Gastrocnemius medialis (tissue), 4 donors: Measurements from ENCODE around the gene ENHO.

Experiments used
- CTCF ChIP-seq, 5 experiments: fragments of 450-650 bp in 3 of 5; fragments of 200-600 bp in 2 of 5; sonication (generic) in 2 of 5; IDR thresholded peaks in 4 of 5; conservative IDR thresholded peaks in 1 of 5; 1 replicate in 4 of 5; 2 replicates in 1 of 5; pipeline ENCODE4 v1.5.1; 2016 to 2019; ENCODE audit warnings: antibody characterized with exemption in 5 of 5, mild to moderate bottlenecking in 3 of 5, moderate library complexity in 3 of 5
- POLR2A ChIP-seq, 2 donors: fragments of 450-650 bp; IDR thresholded peaks; one replicate each; pipeline ENCODE4 v1.6.1; 2017; ENCODE audit warnings: antibody characterized with exemption in 2 of 2, mild to moderate bottlenecking in 2 of 2, moderate library complexity in 2 of 2

- TF ChIP-seq CTCF (IDR thresholded peaks at IDR 0.05 in 4 of 5, conservative IDR thresholded peaks at IDR 0.05 in 1 of 5), result peak; percentile 39 to 71 (median 49)
- TF ChIP-seq POLR2A (IDR thresholded peaks at IDR 0.05), result no peak
Observed at GRCh38 chr9:34562135-34562745, 39.5 kb upstream of the ENHO start.
